PFSK-1 (cell line): ENCODE data around the gene TRAFD1.

Experiments used
- FOXP2 ChIP-seq: optimal IDR thresholded peaks from 2 replicates; pipeline ENCODE3; 2011; ENCODE audit warnings: borderline replicate concordance, control low read depth, inconsistent platforms; ENCODE audit not compliant: insufficient read depth; ENCODE audit errors: extremely low read length, extremely low read depth
- POLR2AphosphoS5 ChIP-seq: IDR thresholded peaks from 2 replicates; pipeline ENCODE4 v1.6.1; 2012; ENCODE audit warnings: low read depth, mild to moderate bottlenecking, control low read depth, low read length, moderate library complexity
- REST ChIP-seq, 2 experiments: IDR thresholded peaks; 2 replicates each; pipeline versions ENCODE4 v1.6.1 to v1.8.0; 2011 to 2012; ENCODE audit warnings: low read depth in 2 of 2, low read length in 2 of 2, control low read depth in 1 of 2, inconsistent platforms in 1 of 2, mild to moderate bottlenecking in 1 of 2, moderate library complexity in 1 of 2; ENCODE audit not compliant: insufficient read depth in 1 of 2
- SIN3A ChIP-seq: IDR thresholded peaks from 2 replicates; pipeline ENCODE4 v1.6.1; 2012; ENCODE audit warnings: mild to moderate bottlenecking, low read length, moderate library complexity, borderline replicate concordance; ENCODE audit not compliant: insufficient read depth
- TAF1 ChIP-seq: IDR thresholded peaks from 2 replicates; pipeline ENCODE4 v1.6.1; 2012; ENCODE audit warnings: low read length, control low read depth, borderline replicate concordance; ENCODE audit not compliant: insufficient read depth

Gene TRAFD1

GRCh38 chr12:112115259-112116045, 9.9 kb upstream of the TRAFD1 start:
- TF ChIP-seq TAF1 (no peak), FOXP2 (no peak), POLR2AphosphoS5 (no peak)

- TF ChIP-seq FOXP2, result no peak
- no peak for TF ChIP-seq REST (IDR thresholded peaks at IDR 0.05; ENCODE audit: insufficient read depth in 1 of 2, low read depth in 2 of 2, low read length in 2 of 2)
- no peak for TF ChIP-seq SIN3A
- TF ChIP-seq POLR2AphosphoS5, result peak; percentile 85
- 0 out of 2 replicates have a peak, but pooled peaks have one; percentile 52 for TF ChIP-seq TAF1
These were observed 8.9 kb upstream of the TRAFD1 start for GRCh38 chr12:112116232-112117060.

GRCh38 chr12:112117685-112118084, 7.7 kb upstream of the TRAFD1 start:
- TF ChIP-seq TAF1 (no peak), FOXP2 (no peak), REST (IDR thresholded peaks at IDR 0.05; ENCODE audit: insufficient read depth in 1 of 2, low read depth in 2 of 2, low read length in 2 of 2) (no peak), POLR2AphosphoS5 (no peak)

GRCh38 chr12:112121780-112122565, 3.4 kb upstream of the TRAFD1 start:
- no peak for TF ChIP-seq TAF1
- TF ChIP-seq SIN3A, result no peak
- no peak for TF ChIP-seq FOXP2
- no peak for TF ChIP-seq REST (IDR thresholded peaks at IDR 0.05; ENCODE audit: insufficient read depth in 1 of 2, low read depth in 2 of 2, low read length in 2 of 2)
